KMS-11 (cell line): ENCODE measurements around the gene CKLF.

ENCODE experiments used
- H2AFZ ChIP-seq: fragments of 200-600 bp; sonication (generic); 2 replicates; pipeline ENCODE4 v1.6.1; 2016; ENCODE audit warnings: antibody characterized with exemption, mixed run types, low read depth
- H3K27ac ChIP-seq: fragments of 200-600 bp; sonication (generic); 2 replicates; pipeline ENCODE4 v1.6.1; 2016; ENCODE audit warnings: mild to moderate bottlenecking, mixed run types
- H3K27me3 ChIP-seq: fragments of 200-600 bp; sonication (generic); 2 replicates; pipeline ENCODE4 v1.6.1; 2017; ENCODE audit warnings: mild to moderate bottlenecking, low read depth, mixed run types, moderate library complexity; ENCODE audit not compliant: insufficient read depth
- H3K36me3 ChIP-seq: fragments of 200-600 bp; sonication (generic); 2 replicates; pipeline ENCODE4 v1.6.1; 2017; ENCODE audit warnings: mild to moderate bottlenecking, mixed run types; ENCODE audit not compliant: insufficient read depth
- H3K4me1 ChIP-seq: fragments of 200-600 bp; sonication (generic); 2 replicates; pipeline ENCODE4 v1.6.1; 2016; ENCODE audit warnings: mild to moderate bottlenecking, low read depth, mixed run types; ENCODE audit not compliant: poor library complexity, severe bottlenecking
- H3K4me2 ChIP-seq: fragments of 200-600 bp; sonication (generic); 2 replicates; pipeline ENCODE4 v1.7.0; 2016; ENCODE audit warnings: mild to moderate bottlenecking, mixed run types
- H3K4me3 ChIP-seq: fragments of 200-600 bp; sonication (generic); IDR thresholded peaks from 2 replicates; pipeline ENCODE4 v1.6.1; 2017; ENCODE audit warnings: low read depth, low read length, mixed read lengths; ENCODE audit not compliant: insufficient read depth
- H3K79me2 ChIP-seq: fragments of 200-600 bp; sonication (generic); 2 replicates; pipeline ENCODE4 v1.6.1; 2016; ENCODE audit warnings: low read depth, mixed run types; ENCODE audit not compliant: insufficient read depth
- H3K9ac ChIP-seq: fragments of 200-600 bp; sonication (generic); 2 replicates; pipeline ENCODE4 v1.6.1; 2016; ENCODE audit warnings: mild to moderate bottlenecking, mixed run types
- H4K20me1 ChIP-seq: fragments of 200-600 bp; sonication (generic); 2 replicates; pipeline ENCODE4 v1.6.1; 2016; ENCODE audit warnings: mild to moderate bottlenecking, mixed run types; ENCODE audit not compliant: insufficient read depth
- CTCF ChIP-seq: fragments of 200-600 bp; sonication (generic); conservative IDR thresholded peaks from 2 replicates; pipeline ENCODE4 v1.6.1; 2017; ENCODE audit warnings: low read depth, mild to moderate bottlenecking, antibody characterized with exemption, low read length, moderate library complexity, mixed read lengths

CKLF gene

GRCh38 chr16:66522816-66523590 is 29.4 kb upstream of the CKLF start:
- peak overlapping the region; percentile 97 for H3K27ac ChIP-seq
- H3K4me3 ChIP-seq = no peak overlapping the region
- H3K79me2 ChIP-seq = no peaks in the 10 kb centered on the region
- H3K4me1 ChIP-seq = peaks cover 100% of the 10 kb centered on the region
- H4K20me1 ChIP-seq = no peaks in the 10 kb centered on the region
- H3K27me3 ChIP-seq = no peaks in the 10 kb centered on the region
- H2AFZ ChIP-seq = peak overlapping the region; percentile 4; the same call in 1 of the 2 replicates
- H3K9ac ChIP-seq = peak overlapping the region; percentile 72
- no peak for TF ChIP-seq CTCF
- H3K4me2 ChIP-seq = peak overlapping the region; percentile 92
- no peaks in the 10 kb centered on the region for H3K36me3 ChIP-seq

- Histone ChIP-seq H3K4me3 (no peak overlapping the region), H3K27me3 (no peaks in the 10 kb centered on the region), H3K9ac (peak overlapping the region; percentile 72), H2AFZ (peak overlapping the region; percentile 7; the same call in 1 of the 2 replicates), H3K4me1 (peaks cover 91% of the 10 kb centered on the region), H3K27ac (peak overlapping the region; percentile 97), H4K20me1 (no peaks in the 10 kb centered on the region), H3K4me2 (peak overlapping the region; percentile 92), H3K79me2 (no peaks in the 10 kb centered on the region), H3K36me3 (no peaks in the 10 kb centered on the region)
- TF ChIP-seq CTCF = no peak
Observed at GRCh38 chr16:66523861-66524354, 28.5 kb upstream of the CKLF start.

GRCh38 chr16:66524601-66525164 is 27.7 kb upstream of the CKLF start:
- H3K79me2 ChIP-seq = no peaks in the 10 kb centered on the region
- peak overlapping the region; percentile 92 for H3K4me2 ChIP-seq
- TF ChIP-seq CTCF = no peak
- no peaks in the 10 kb centered on the region for H4K20me1 ChIP-seq
- H3K9ac ChIP-seq = peak overlapping the region; percentile 72; the same call in 1 of the 2 replicates
- H3K4me3 ChIP-seq = no peak overlapping the region
- H3K27ac ChIP-seq = peak overlapping the region; percentile 97
- no peaks in the 10 kb centered on the region for H3K27me3 ChIP-seq
- H2AFZ ChIP-seq = peak overlapping the region; percentile 7; the same call in 1 of the 2 replicates
- H3K4me1 ChIP-seq = peaks cover 84% of the 10 kb centered on the region
- no peaks in the 10 kb centered on the region for H3K36me3 ChIP-seq

GRCh38 chr16:66525396-66526180 is 26.8 kb upstream of the CKLF start:
- H2AFZ ChIP-seq = no peak overlapping the region
- H3K4me1 ChIP-seq = peaks cover 75% of the 10 kb centered on the region
- no peaks in the 10 kb centered on the region for H3K27me3 ChIP-seq
- peak overlapping the region; percentile 92; the same call in 1 of the 2 replicates for H3K4me2 ChIP-seq
- H3K27ac ChIP-seq = peak overlapping the region; percentile 97; the same call in 1 of the 2 replicates
- H3K36me3 ChIP-seq = no peaks in the 10 kb centered on the region
- no peak overlapping the region for H3K9ac ChIP-seq
- no peak for TF ChIP-seq CTCF
- no peak overlapping the region for H3K4me3 ChIP-seq
- no peaks in the 10 kb centered on the region for H4K20me1 ChIP-seq
- no peaks in the 10 kb centered on the region for H3K79me2 ChIP-seq
